H1 (cell line): ENCODE results near the gene COL4A1. TPM values are rescaled to one million over a fixed set of nuclear protein-coding genes. Genes with fewer than 3 reads are reported as not detected.
A peak's percentile ranks its signal among the peaks of the same experiment; 100 is the strongest.

Source experiments
- ASH2L ChIP-seq: fragments of 200-600, 300-600 bp; sonication (generic); IDR thresholded peaks from one replicate; pipeline ENCODE4 v1.7.1; 2017; ENCODE audit warnings: low read length
- ATF3 ChIP-seq: IDR thresholded peaks from 2 replicates; pipeline ENCODE4 v1.6.1; 2011; ENCODE audit warnings: low read depth, mild to moderate bottlenecking, low read length; ENCODE audit not compliant: insufficient read depth
- BRCA1 ChIP-seq: IDR thresholded peaks from 2 replicates; pipeline ENCODE4 v1.6.1; 2012; ENCODE audit warnings: low read depth, low read length, improper control_type of control experiment
- CEBPB ChIP-seq: IDR thresholded peaks from 2 replicates; pipeline ENCODE4 v1.6.1; 2012; ENCODE audit warnings: low read depth, low read length
- CHD1 ChIP-seq: IDR thresholded peaks from 2 replicates; pipeline ENCODE4 v1.6.1; 2012; ENCODE audit warnings: low read depth, low read length, improper control_type of control experiment
- CHD2 ChIP-seq: IDR thresholded peaks from 2 replicates; pipeline ENCODE4 v1.6.1; 2012; ENCODE audit warnings: low read length, improper control_type of control experiment
- E2F6 ChIP-seq: IDR thresholded peaks from 2 replicates; pipeline ENCODE4 v1.6.1; 2012; ENCODE audit warnings: inconsistent platforms
- EGR1 ChIP-seq: IDR thresholded peaks from 2 replicates; pipeline ENCODE4 v1.6.1; 2011; ENCODE audit warnings: low read depth, low read length, borderline replicate concordance
- GABPA ChIP-seq: IDR thresholded peaks from 2 replicates; pipeline ENCODE4 v1.6.1; 2011; ENCODE audit warnings: mild to moderate bottlenecking, low read length, moderate library complexity, borderline replicate concordance; ENCODE audit not compliant: insufficient read depth
- JUND ChIP-seq: IDR thresholded peaks from 2 replicates; pipeline ENCODE4 v1.6.1; 2011; ENCODE audit warnings: mild to moderate bottlenecking, improper control_type of control experiment, low read length
- KDM4A ChIP-seq: IDR thresholded peaks from one replicate; pipeline ENCODE4 v1.7.1; 2012; ENCODE audit warnings: low read depth, mild to moderate bottlenecking, moderate library complexity, low read length, inconsistent platforms; ENCODE audit not compliant: severe bottlenecking
- MAFK ChIP-seq: IDR thresholded peaks from 2 replicates; pipeline ENCODE4 v1.6.1; 2012; ENCODE audit warnings: low read depth, mild to moderate bottlenecking, improper control_type of control experiment, low read length
- NRF1 ChIP-seq: IDR thresholded peaks from 2 replicates; pipeline ENCODE4 v1.6.1; 2011; ENCODE audit warnings: mild to moderate bottlenecking, low read depth, low read length, improper control_type of control experiment
- POLR2AphosphoS5 ChIP-seq: IDR thresholded peaks from 2 replicates; pipeline ENCODE4 v1.6.1; 2011; ENCODE audit warnings: low read depth, low read length
- POU5F1 ChIP-seq: IDR thresholded peaks from 2 replicates; pipeline ENCODE4 v1.6.1; 2011; ENCODE audit warnings: low read depth, mild to moderate bottlenecking, low read length, moderate library complexity
- RBBP5 ChIP-seq: IDR thresholded peaks from 2 replicates; pipeline ENCODE4 v1.7.1; 2012; ENCODE audit warnings: low read depth, mild to moderate bottlenecking, inconsistent platforms, low read length, moderate library complexity, borderline replicate concordance
- RFX5 ChIP-seq: IDR thresholded peaks from 2 replicates; pipeline ENCODE4 v1.6.1; 2011; ENCODE audit warnings: low read depth, low read length, improper control_type of control experiment, borderline replicate concordance
- RNF2 ChIP-seq: fragments of 200-900, 300-1000 bp; sonication (generic); IDR thresholded peaks from 2 replicates; pipeline ENCODE4 v1.7.1; 2016; ENCODE audit warnings: borderline replicate concordance, low read depth, mild to moderate bottlenecking, antibody characterized with exemption, low read length; ENCODE audit not compliant: poor library complexity, severe bottlenecking; ENCODE audit errors: missing control alignments
- RXRA ChIP-seq: IDR thresholded peaks from 2 replicates; pipeline ENCODE4 v1.6.1; 2011; ENCODE audit warnings: low read depth, mild to moderate bottlenecking, low read length, moderate library complexity; ENCODE audit not compliant: insufficient read depth
- SP2 ChIP-seq: IDR thresholded peaks from 2 replicates; pipeline ENCODE4 v1.6.1; 2012; ENCODE audit warnings: mild to moderate bottlenecking, low read length, inconsistent platforms
- SUZ12 ChIP-seq: fragments of 200-600 bp; sonication (generic); IDR thresholded peaks from 2 replicates; pipeline ENCODE4 v1.6.1; 2012; ENCODE audit warnings: mild to moderate bottlenecking, inconsistent platforms, low read length, moderate library complexity, mixed read lengths
- YY1 ChIP-seq: IDR thresholded peaks from 2 replicates; pipeline ENCODE4 v1.6.1; 2011; ENCODE audit warnings: low read depth, mild to moderate bottlenecking, low read length
- polyA plus RNA-seq, 7 experiments: library from polyadenylated mRNA; depleted of rRNA in 3 of 7; stranded (reverse) in 5 of 7; unstranded in 2 of 7; fragments of >200 nt in 5 of 7; fragments of 200-250 nt in 2 of 7; gene quantifications; 1 replicate in 5 of 7; 2 replicates in 1 of 7; 4 replicates in 1 of 7; pipeline versions ENCODE4 v1.2.1 to v1.2.3, GENCODE V29; 2011 to 2013; ENCODE audit warnings: missing spikeins in 2 of 7, mixed read lengths in 2 of 7
- total RNA-seq: library from RNA; stranded (reverse); fragmentation: NEBNext Ultra II Directional; extraction: Animal tissue kit (Norgen Biotek cat#: 25700); gene quantifications from 2 replicates; pipeline ENCODE4 v1.2.1, GENCODE V29; 2021
- TF ChIP-seq, protein P1 (sequence below), 3 experiments: IDR thresholded peaks; 1 replicate in 2 of 3; 2 replicates in 1 of 3; pipeline versions ENCODE4 v1.5.1 to v1.6.1; 2011; ENCODE audit warnings: low read length in 3 of 3, mild to moderate bottlenecking in 3 of 3, inconsistent platforms in 2 of 3, low read depth in 1 of 3, moderate library complexity in 1 of 3; ENCODE audit not compliant: insufficient read depth in 1 of 3; ENCODE audit errors: control extremely low read depth in 1 of 3

Gene COL4A1
- total and polyA plus RNA-seq, 2 of the 8 experiments (the other 6 are each of a cell fraction or from before 2014, with no cell fraction given): 30.7 to 82.0 TPM

DNA sequence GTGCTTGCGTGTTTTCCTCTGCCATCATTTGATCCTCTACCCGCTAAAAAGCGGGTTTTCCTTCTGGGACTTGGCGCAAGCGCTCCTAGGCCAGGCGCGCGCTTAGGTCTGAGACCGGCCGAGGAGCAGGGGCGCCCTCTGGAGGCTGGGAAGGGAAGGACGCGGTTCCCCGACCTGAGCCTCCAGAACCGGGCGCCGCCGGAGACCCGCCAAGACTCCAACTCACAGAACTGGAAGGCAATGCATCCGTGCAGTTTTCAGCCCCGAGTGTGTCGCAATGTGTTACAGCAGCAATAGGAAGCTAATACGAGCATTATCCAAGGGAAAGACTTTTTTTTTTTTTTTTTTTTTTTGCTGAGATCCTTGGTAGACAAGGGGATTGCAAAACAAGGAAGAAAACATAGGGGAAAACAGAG is 190.9 kb downstream of the COL4A1 start (continued):
- TF ChIP-seq E2F6 (no peak), CEBPB (peak; percentile 89), YY1 (no peak), JUND (no peak), RFX5 (no peak), NRF1 (peak; percentile 27; the same call in 1 of the 2 replicates), KDM4A (no peak), ATF3 (no peak), BRCA1 (no peak), CHD2 (0 out of 2 replicates have a peak, but pooled peaks have one; percentile 40), SUZ12 (no peak), POLR2AphosphoS5 (no peak), MAFK (no peak), EGR1 (no peak), GABPA (no peak), SP2 (no peak), ASH2L (peak; percentile 13), RNF2 (no peak), RBBP5 (no peak), CHD1 (no peak), POU5F1 (no peak), RXRA (no peak)
- TF ChIP-seq, protein P1, sequence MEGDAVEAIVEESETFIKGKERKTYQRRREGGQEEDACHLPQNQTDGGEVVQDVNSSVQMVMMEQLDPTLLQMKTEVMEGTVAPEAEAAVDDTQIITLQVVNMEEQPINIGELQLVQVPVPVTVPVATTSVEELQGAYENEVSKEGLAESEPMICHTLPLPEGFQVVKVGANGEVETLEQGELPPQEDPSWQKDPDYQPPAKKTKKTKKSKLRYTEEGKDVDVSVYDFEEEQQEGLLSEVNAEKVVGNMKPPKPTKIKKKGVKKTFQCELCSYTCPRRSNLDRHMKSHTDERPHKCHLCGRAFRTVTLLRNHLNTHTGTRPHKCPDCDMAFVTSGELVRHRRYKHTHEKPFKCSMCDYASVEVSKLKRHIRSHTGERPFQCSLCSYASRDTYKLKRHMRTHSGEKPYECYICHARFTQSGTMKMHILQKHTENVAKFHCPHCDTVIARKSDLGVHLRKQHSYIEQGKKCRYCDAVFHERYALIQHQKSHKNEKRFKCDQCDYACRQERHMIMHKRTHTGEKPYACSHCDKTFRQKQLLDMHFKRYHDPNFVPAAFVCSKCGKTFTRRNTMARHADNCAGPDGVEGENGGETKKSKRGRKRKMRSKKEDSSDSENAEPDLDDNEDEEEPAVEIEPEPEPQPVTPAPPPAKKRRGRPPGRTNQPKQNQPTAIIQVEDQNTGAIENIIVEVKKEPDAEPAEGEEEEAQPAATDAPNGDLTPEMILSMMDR (IDR thresholded peaks at IDR 0.05; ENCODE audit: control extremely low read depth in 1 of 3, insufficient read depth in 1 of 3, low read depth in 1 of 3, low read length in 3 of 3): peak; percentile 83 to 87 (median 84)
